Gastroesophageal sphincter (tissue), 4 donors: ENCODE results near the gene VPS13D. TPM values are rescaled to one million over a fixed set of nuclear protein-coding genes. Genes with fewer than 3 reads are reported as not detected.

ENCODE experiments used
- ATAC-seq: fragments of 150-250 bp; one replicate; pipeline ENCODE4 v1.9.1; 2016; ENCODE audit warnings: mild to moderate bottlenecking, moderate library complexity
- H3K27ac ChIP-seq, 4 donors: fragments of 200-600 bp; sonication (generic) in 3 of 4; 1 replicate in 3 of 4; 2 replicates in 1 of 4; pipeline ENCODE4 v1.5.1; 2016 to 2019
- H3K27me3 ChIP-seq: fragments of 200-600 bp; sonication (generic); one replicate; pipeline ENCODE4 v1.5.1; 2019
- H3K36me3 ChIP-seq, 2 donors: fragments of 200-600 bp; sonication (generic); one replicate each; pipeline ENCODE4 v1.5.1; 2019; ENCODE audit warnings: control low read depth in 1 of 2
- H3K4me1 ChIP-seq, 3 donors: fragments of 200-600 bp; sonication (generic); 1 replicate in 2 of 3; 2 replicates in 1 of 3; pipeline ENCODE4 v1.5.1; 2016 to 2019; ENCODE audit warnings: control low read depth in 2 of 3
- H3K4me3 ChIP-seq, 2 donors: fragments of 200-600 bp; sonication (generic); one replicate each; pipeline ENCODE4 v1.5.1; 2019; ENCODE audit warnings: mild to moderate bottlenecking in 1 of 2, moderate library complexity in 1 of 2
- H3K9me3 ChIP-seq, 3 donors: fragments of 200-600 bp; sonication (generic); one replicate each; pipeline ENCODE4 v1.5.1; 2017 to 2019; ENCODE audit warnings: control low read depth in 2 of 3
- EP300 ChIP-seq: sonication (generic); formaldehyde crosslinking; IDR thresholded peaks from one replicate; pipeline ENCODE4 v1.6.1; 2017; ENCODE audit warnings: antibody characterized with exemption, mild to moderate bottlenecking
- POLR2A ChIP-seq, 2 donors: fragments of 450-650 bp; IDR thresholded peaks; one replicate each; pipeline ENCODE4 v1.6.1; 2017; ENCODE audit warnings: antibody characterized with exemption in 2 of 2, mild to moderate bottlenecking in 2 of 2, moderate library complexity in 1 of 2
- POLR2AphosphoS5 ChIP-seq: sonication (generic); formaldehyde crosslinking; IDR thresholded peaks from one replicate; pipeline ENCODE4 v1.6.1; 2017; ENCODE audit warnings: antibody characterized with exemption
- WGBS, 2 donors: methylation state at CpG; one replicate each; pipeline ENCODE4 v1.1.5; 2018; ENCODE audit warnings: low coverage in 1 of 2; 5-methylcytosine and 5-hydroxymethylcytosine counted together
- total RNA-seq, 4 donors: library from RNA; depleted of rRNA; stranded (reverse); fragments of >200 nt; gene quantifications; one replicate each; pipeline ENCODE4 v1.1.0, GENCODE V29; 2016
- TF ChIP-seq, protein P1 (sequence below), 4 experiments: fragments of 200-600 bp in 2 of 4; fragments of 450-650 bp in 2 of 4; sonication (generic) in 1 of 4; IDR thresholded peaks; one replicate each; pipeline ENCODE4 v1.5.1; 2017 to 2019; ENCODE audit warnings: antibody characterized with exemption in 4 of 4, mild to moderate bottlenecking in 2 of 4, moderate library complexity in 2 of 4

Gene VPS13D
- total RNA-seq, 4 donors from 2014 or later = 62.3 to 95.5 (median 81.5) TPM

DNA sequence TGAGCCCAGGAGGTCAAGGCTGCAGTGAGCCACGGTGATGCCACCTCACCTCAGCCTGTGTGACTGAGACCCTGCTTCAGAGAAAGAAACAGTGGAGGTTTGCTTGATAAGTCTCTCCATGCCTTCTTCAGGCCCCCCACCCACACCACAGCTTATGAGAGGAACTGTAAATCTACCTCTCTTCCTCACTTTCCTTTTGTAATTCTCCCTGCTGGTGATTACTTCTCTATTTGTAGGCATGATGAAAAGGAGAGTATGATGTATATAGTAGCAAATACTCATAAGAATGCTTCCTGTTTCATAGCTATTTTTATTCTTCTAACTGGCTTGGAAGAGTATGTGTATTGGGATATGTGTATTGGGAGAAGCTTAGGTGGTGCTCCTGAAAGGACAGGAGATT is 186.3 kb downstream of the VPS13D start:
- H3K27me3 ChIP-seq = no peaks in the 10 kb centered on the region
- no peaks in the 10 kb centered on the region for H3K4me1 ChIP-seq
- H3K4me3 ChIP-seq = no peak overlapping the region
- H3K27ac ChIP-seq = no peak overlapping the region
- 83% methylated on average over 1 of the region's 1 CpG; no CpG with 5 or more reads in 1 of the 2 donors for WGBS, 2 donors
- TF ChIP-seq POLR2AphosphoS5 (no peak), EP300 (no peak), POLR2A (IDR thresholded peaks at IDR 0.05) (no peak)
- TF ChIP-seq, protein P1, sequence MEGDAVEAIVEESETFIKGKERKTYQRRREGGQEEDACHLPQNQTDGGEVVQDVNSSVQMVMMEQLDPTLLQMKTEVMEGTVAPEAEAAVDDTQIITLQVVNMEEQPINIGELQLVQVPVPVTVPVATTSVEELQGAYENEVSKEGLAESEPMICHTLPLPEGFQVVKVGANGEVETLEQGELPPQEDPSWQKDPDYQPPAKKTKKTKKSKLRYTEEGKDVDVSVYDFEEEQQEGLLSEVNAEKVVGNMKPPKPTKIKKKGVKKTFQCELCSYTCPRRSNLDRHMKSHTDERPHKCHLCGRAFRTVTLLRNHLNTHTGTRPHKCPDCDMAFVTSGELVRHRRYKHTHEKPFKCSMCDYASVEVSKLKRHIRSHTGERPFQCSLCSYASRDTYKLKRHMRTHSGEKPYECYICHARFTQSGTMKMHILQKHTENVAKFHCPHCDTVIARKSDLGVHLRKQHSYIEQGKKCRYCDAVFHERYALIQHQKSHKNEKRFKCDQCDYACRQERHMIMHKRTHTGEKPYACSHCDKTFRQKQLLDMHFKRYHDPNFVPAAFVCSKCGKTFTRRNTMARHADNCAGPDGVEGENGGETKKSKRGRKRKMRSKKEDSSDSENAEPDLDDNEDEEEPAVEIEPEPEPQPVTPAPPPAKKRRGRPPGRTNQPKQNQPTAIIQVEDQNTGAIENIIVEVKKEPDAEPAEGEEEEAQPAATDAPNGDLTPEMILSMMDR (IDR thresholded peaks at IDR 0.05) = no peak
- ATAC-seq = no peak
- peaks cover 0 to 43% of the 10 kb centered on the region in 2 donors for H3K36me3 ChIP-seq
- H3K9me3 ChIP-seq = no peaks in the 10 kb centered on the region

DNA sequence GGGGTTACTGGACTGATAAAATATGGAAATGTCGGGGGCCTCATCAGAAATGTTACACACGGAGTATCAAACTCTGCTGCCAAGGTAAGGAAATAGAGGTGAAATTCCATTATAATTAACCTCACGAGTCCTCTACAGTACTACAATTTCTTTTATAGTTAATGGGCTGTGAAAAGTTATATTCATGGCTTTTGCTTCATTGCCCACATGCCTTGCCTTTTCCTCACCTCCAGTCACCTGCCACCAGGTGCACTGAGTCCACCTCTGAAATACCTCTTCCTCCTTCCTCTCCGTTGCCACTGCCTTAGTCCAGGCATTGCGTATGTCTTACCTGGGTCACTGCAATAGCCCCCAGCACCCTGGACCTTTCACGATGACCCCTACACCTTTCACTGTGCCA is 186.9 kb downstream of the VPS13D start:
- Histone ChIP-seq H3K27ac (no peak overlapping the region), H3K4me3 (no peak overlapping the region), H3K4me1 (no peaks in the 10 kb centered on the region), H3K36me3 (peaks cover 0 to 41% of the 10 kb centered on the region in 2 donors), H3K27me3 (no peaks in the 10 kb centered on the region), H3K9me3 (no peaks in the 10 kb centered on the region)
- TF ChIP-seq POLR2AphosphoS5 (no peak), EP300 (no peak), POLR2A (IDR thresholded peaks at IDR 0.05) (no peak)
- TF ChIP-seq, protein P1 (IDR thresholded peaks at IDR 0.05) = no peak
- no peak for ATAC-seq
- WGBS, 2 donors = 91 to 98% methylated on average over 6 of the region's 6 CpGs

DNA sequence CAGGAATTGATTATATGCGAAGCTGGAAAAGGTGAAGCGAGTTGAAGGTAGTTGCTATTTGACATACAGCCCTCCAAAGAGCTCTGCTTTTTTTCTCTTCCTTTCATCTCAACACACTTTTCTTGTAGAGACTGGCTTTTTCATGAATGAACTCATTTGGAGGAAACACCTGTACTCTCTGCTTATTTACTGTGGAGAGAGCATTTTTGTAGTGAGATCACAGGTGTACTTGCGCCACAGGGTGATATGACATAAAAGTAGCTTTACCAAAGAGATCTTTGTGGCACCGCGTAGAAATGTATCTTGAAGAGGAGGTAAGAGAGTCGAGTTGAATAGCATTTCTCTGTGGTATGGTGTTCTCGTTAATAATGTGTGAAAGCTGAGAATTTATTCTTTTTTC is 187.6 kb downstream of the VPS13D start:
- WGBS, 2 donors = 90 to 95% methylated on average over 6 to 7 of the region's 7 CpGs
- H3K36me3 ChIP-seq = peaks cover 0 to 39% of the 10 kb centered on the region in 2 donors
- ATAC-seq = no peak

DNA sequence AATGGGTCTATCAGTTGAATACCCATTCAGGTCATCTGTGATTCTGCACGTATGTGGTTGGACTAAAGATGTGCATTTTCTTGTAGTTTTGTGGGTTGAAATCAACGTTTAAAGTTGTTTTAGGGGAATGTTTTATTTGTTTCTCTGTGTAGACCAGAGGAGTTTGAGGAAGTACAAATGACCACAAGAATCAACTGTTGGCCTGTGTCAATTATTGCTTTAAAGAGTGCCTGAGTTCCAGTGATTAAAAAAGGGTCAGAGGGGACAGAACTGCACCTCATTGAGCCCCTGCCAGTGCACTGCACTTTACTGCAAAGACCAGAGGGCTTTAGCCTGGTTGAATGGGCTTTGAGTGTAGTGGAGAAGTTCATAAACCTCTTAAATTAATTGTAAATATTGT is 190.3 kb downstream of the VPS13D start:
- H3K27ac ChIP-seq = no peak overlapping the region
- no peak overlapping the region for H3K4me3 ChIP-seq
- peaks cover 7 to 26% (median 9%) of the 10 kb centered on the region in 3 donors for H3K4me1 ChIP-seq
- H3K27me3 ChIP-seq = no peaks in the 10 kb centered on the region
- 81 to 93% methylated on average over 2 of the region's 2 CpGs for WGBS, 2 donors
- no peak for TF ChIP-seq POLR2AphosphoS5
- no peak for TF ChIP-seq POLR2A (IDR thresholded peaks at IDR 0.05)
- no peak for TF ChIP-seq EP300
- TF ChIP-seq, protein P1 (IDR thresholded peaks at IDR 0.05) = no peak
- no peaks in the 10 kb centered on the region for H3K9me3 ChIP-seq
- no peak for ATAC-seq
- peaks cover 0 to 37% of the 10 kb centered on the region in 2 donors for H3K36me3 ChIP-seq

More for the DNA sequence above, 187.6 kb downstream of the VPS13D start:
- H3K4me1 ChIP-seq = no peaks in the 10 kb centered on the region
- H3K9me3 ChIP-seq = no peaks in the 10 kb centered on the region
- no peak for TF ChIP-seq POLR2A (IDR thresholded peaks at IDR 0.05)
- H3K27me3 ChIP-seq = no peaks in the 10 kb centered on the region
- no peak overlapping the region for H3K27ac ChIP-seq
- H3K4me3 ChIP-seq = no peak overlapping the region

DNA sequence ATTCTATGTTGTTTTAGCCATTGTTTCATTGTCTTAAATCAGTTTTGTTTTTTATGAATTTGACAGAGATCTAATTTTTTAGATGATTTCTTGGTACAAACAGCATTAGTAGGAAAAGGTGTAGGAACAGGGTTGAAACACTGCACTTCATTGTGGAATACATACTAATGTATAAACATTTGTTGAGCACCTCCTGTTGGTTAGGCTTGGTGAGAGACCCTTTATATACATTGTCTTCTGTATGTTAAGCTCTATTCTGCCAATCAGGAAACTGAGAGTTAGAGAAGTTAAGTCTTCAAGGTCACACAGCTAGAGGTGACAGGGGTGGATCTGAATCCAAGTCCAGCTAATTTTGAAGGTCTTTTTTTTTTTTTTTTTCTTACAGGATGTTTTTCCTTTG is 192.7 kb downstream of the VPS13D start:
- Histone ChIP-seq H3K9me3 (no peaks in the 10 kb centered on the region), H3K36me3 (peaks cover 0 to 14% of the 10 kb centered on the region in 2 donors), H3K4me3 (no peak overlapping the region), H3K4me1 (peaks cover 7 to 39% (median 13%) of the 10 kb centered on the region in 3 donors), H3K27me3 (no peaks in the 10 kb centered on the region), H3K27ac (no peak overlapping the region)
- TF ChIP-seq, protein P1 (IDR thresholded peaks at IDR 0.05) = no peak
- TF ChIP-seq POLR2AphosphoS5 = no peak
- no peak for TF ChIP-seq EP300
- TF ChIP-seq POLR2A (IDR thresholded peaks at IDR 0.05) = no peak
- ATAC-seq = no peak
